ENCODE data around the gene NANOS3.

NANOS3 gene

GRCh38 chr19:13896227-13896626, 19.3 kb downstream of the NANOS3 start:
- TF ChIP-seq SIN3A (IDR thresholded peaks at IDR 0.05; ENCODE audit: borderline replicate concordance, insufficient read depth, low read length) (no peak), FOXP2 (optimal IDR thresholded peaks at IDR 0.05; ENCODE audit: borderline replicate concordance, extremely low read depth, extremely low read length, insufficient read depth) (no peak), TAF1 (IDR thresholded peaks at IDR 0.05; ENCODE audit: borderline replicate concordance, insufficient read depth, low read length) (no peak), REST (IDR thresholded peaks at IDR 0.05; ENCODE audit: insufficient read depth in 1 of 2, low read depth in 2 of 2, low read length in 2 of 2) (no peak), POLR2AphosphoS5 (IDR thresholded peaks at IDR 0.05; ENCODE audit: low read depth, low read length) (no peak)

- TF ChIP-seq TAF1 (IDR thresholded peaks at IDR 0.05; ENCODE audit: borderline replicate concordance, insufficient read depth, low read length): no peak
- no peak for TF ChIP-seq POLR2AphosphoS5 (IDR thresholded peaks at IDR 0.05; ENCODE audit: low read depth, low read length)
- no peak for TF ChIP-seq REST (IDR thresholded peaks at IDR 0.05; ENCODE audit: insufficient read depth in 1 of 2, low read depth in 2 of 2, low read length in 2 of 2)
- no peak for TF ChIP-seq SIN3A (IDR thresholded peaks at IDR 0.05; ENCODE audit: borderline replicate concordance, insufficient read depth, low read length)
- TF ChIP-seq FOXP2 (optimal IDR thresholded peaks at IDR 0.05; ENCODE audit: borderline replicate concordance, extremely low read depth, extremely low read length, insufficient read depth): no peak
Observed at GRCh38 chr19:13899393-13899792, 22.5 kb downstream of the NANOS3 start.

GRCh38 chr19:13899912-13900584, 23.1 kb downstream of the NANOS3 start:
- TF ChIP-seq FOXP2 (optimal IDR thresholded peaks at IDR 0.05; ENCODE audit: borderline replicate concordance, extremely low read depth, extremely low read length, insufficient read depth) (no peak), POLR2AphosphoS5 (IDR thresholded peaks at IDR 0.05; ENCODE audit: low read depth, low read length) (no peak), REST (IDR thresholded peaks at IDR 0.05; ENCODE audit: insufficient read depth in 1 of 2, low read depth in 2 of 2, low read length in 2 of 2) (no peak)

GRCh38 chr19:13902993-13903555, 26.1 kb downstream of the NANOS3 start:
- TF ChIP-seq REST (IDR thresholded peaks at IDR 0.05; ENCODE audit: insufficient read depth in 1 of 2, low read depth in 2 of 2, low read length in 2 of 2) (no peak), POLR2AphosphoS5 (IDR thresholded peaks at IDR 0.05; ENCODE audit: low read depth, low read length) (no peak), FOXP2 (optimal IDR thresholded peaks at IDR 0.05; ENCODE audit: borderline replicate concordance, extremely low read depth, extremely low read length, insufficient read depth) (no peak), SIN3A (IDR thresholded peaks at IDR 0.05; ENCODE audit: borderline replicate concordance, insufficient read depth, low read length) (no peak), TAF1 (IDR thresholded peaks at IDR 0.05; ENCODE audit: borderline replicate concordance, insufficient read depth, low read length) (no peak)
